OCI-LY3 (cell line): ENCODE measurements around the gene BOD1.

Source experiments
- H2AFZ ChIP-seq: fragments of 200-600, 300-600 bp; shearing (Covaris generic); 2 replicates; pipeline ENCODE4 v1.6.0; 2014; ENCODE audit warnings: antibody characterized with exemption, low read depth, low read length
- H3K27ac ChIP-seq: fragments of 200-600, 300-600 bp; sonication (generic); 2 replicates; pipeline ENCODE4 v1.5.1; 2014; ENCODE audit warnings: mild to moderate bottlenecking, low read length, moderate library complexity, mixed read lengths
- H3K27me3 ChIP-seq: fragments of 200-600, 300-600 bp; sonication (generic); 2 replicates; pipeline ENCODE4 v1.6.1; 2014; ENCODE audit warnings: low read depth, low read length, mixed read lengths
- H3K36me3 ChIP-seq: fragments of 200-600, 300-600 bp; sonication (generic); replicated peaks from 2 replicates; pipeline ENCODE3; 2014; ENCODE audit warnings: low read depth, low read length, mixed read lengths
- H3K4me1 ChIP-seq: fragments of 300-600, 200-600 bp; sonication (generic); 2 replicates; pipeline ENCODE4 v1.6.1; 2014; ENCODE audit warnings: low read length, mixed read lengths
- H3K4me2 ChIP-seq: fragments of 200-600, 300-600 bp; sonication (generic); 2 replicates; pipeline ENCODE4 v1.6.1; 2014; ENCODE audit warnings: low read length, mixed read lengths
- H3K4me3 ChIP-seq: fragments of 300-600, 200-600 bp; sonication (generic); 2 replicates; pipeline ENCODE4 v1.5.1; 2014; ENCODE audit warnings: antibody characterized with exemption, mild to moderate bottlenecking, low read length, moderate library complexity
- H3K79me2 ChIP-seq: fragments of 300-600, 200-600 bp; shearing (Covaris generic); 2 replicates; pipeline ENCODE4 v1.6.1; 2014; ENCODE audit warnings: mild to moderate bottlenecking, low read length, mixed read lengths
- H3K9ac ChIP-seq: fragments of 300-600, 200-600 bp; shearing (Covaris generic); 2 replicates; pipeline ENCODE4 v1.6.0; 2014; ENCODE audit warnings: mild to moderate bottlenecking, low read length, moderate library complexity
- H3K9me3 ChIP-seq: fragments of 200-600, 300-600 bp; shearing (Covaris generic); 2 replicates; pipeline ENCODE4 v1.6.1; 2014; ENCODE audit warnings: low read length, mixed read lengths; ENCODE audit not compliant: insufficient read depth
- H4K20me1 ChIP-seq: fragments of 200-600, 300-600 bp; sonication (generic); 2 replicates; pipeline ENCODE4 v1.6.1; 2016; ENCODE audit warnings: low read length, mixed read lengths; ENCODE audit not compliant: insufficient read depth
- EZH2phosphoT487 ChIP-seq: fragments of 200-600 bp; shearing (Covaris generic); IDR thresholded peaks from 2 replicates; pipeline ENCODE4 v1.6.1; 2018; ENCODE audit warnings: antibody characterized with exemption, mixed run types, low read depth
- TF ChIP-seq, protein P1 (sequence below): fragments of 200-600, 300-600 bp; sonication (generic); IDR thresholded peaks from 2 replicates; pipeline ENCODE4 v1.5.1; 2014; ENCODE audit warnings: antibody characterized with exemption, low read length, low read depth

Gene BOD1

DNA sequence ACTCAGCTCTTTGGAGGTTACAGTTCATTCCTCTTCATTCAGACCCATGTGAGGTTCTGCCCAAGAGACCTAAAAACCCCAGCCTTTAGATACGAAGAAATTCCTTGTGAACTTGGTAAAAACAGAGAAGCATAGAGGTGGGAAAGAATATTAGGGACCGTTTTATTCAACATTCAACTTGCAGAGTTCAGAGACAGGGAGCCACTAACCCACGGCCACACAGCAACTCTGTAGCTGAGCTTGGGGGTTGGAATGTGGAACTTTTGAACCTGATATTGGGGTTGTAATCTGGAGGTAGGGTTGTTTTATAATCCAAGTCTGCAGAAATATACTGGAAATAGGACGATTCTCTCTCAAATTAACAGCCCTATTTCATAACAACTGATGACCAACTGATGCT is 10.8 kb upstream of the BOD1 start:
- H3K9ac ChIP-seq: no peak overlapping the region
- no peaks in the 10 kb centered on the region for H3K36me3 ChIP-seq
- no peak overlapping the region for H3K27ac ChIP-seq
- no peak overlapping the region for H3K4me3 ChIP-seq
- no peaks in the 10 kb centered on the region for H4K20me1 ChIP-seq
- TF ChIP-seq EZH2phosphoT487: no peak
- TF ChIP-seq, protein P1, sequence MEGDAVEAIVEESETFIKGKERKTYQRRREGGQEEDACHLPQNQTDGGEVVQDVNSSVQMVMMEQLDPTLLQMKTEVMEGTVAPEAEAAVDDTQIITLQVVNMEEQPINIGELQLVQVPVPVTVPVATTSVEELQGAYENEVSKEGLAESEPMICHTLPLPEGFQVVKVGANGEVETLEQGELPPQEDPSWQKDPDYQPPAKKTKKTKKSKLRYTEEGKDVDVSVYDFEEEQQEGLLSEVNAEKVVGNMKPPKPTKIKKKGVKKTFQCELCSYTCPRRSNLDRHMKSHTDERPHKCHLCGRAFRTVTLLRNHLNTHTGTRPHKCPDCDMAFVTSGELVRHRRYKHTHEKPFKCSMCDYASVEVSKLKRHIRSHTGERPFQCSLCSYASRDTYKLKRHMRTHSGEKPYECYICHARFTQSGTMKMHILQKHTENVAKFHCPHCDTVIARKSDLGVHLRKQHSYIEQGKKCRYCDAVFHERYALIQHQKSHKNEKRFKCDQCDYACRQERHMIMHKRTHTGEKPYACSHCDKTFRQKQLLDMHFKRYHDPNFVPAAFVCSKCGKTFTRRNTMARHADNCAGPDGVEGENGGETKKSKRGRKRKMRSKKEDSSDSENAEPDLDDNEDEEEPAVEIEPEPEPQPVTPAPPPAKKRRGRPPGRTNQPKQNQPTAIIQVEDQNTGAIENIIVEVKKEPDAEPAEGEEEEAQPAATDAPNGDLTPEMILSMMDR: no peak
- no peaks in the 10 kb centered on the region for H3K79me2 ChIP-seq
- H3K9me3 ChIP-seq: no peaks in the 10 kb centered on the region
- no peak overlapping the region for H2AFZ ChIP-seq
- H3K4me2 ChIP-seq: no peak overlapping the region
- H3K27me3 ChIP-seq: no peaks in the 10 kb centered on the region
- H3K4me1 ChIP-seq: peaks cover 17% of the 10 kb centered on the region

DNA sequence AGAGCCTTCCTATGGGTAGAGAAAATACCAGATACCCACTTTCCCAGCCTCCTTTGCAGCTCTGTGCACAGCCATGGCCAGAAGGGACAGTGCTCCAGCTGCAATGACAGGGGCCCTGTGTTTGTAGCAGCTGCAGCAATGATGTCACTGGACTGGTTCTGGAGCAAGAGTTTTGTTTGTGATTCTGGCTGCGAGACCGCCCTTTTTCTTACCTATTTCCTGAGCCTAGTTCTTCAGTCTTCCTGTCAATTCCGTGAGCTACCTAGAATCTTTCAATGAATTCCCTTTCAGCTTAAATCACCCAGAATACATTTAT is 10.0 kb upstream of the BOD1 start:
- Histone ChIP-seq H3K79me2 (no peaks in the 10 kb centered on the region), H2AFZ (0 out of 2 replicates have a peak overlapping the region, but pooled peaks have one; percentile 42), H3K36me3 (no peaks in the 10 kb centered on the region), H3K4me2 (no peak overlapping the region), H3K9me3 (no peaks in the 10 kb centered on the region), H3K27me3 (no peaks in the 10 kb centered on the region), H3K27ac (no peak overlapping the region), H3K4me3 (no peak overlapping the region), H3K9ac (no peak overlapping the region), H4K20me1 (no peaks in the 10 kb centered on the region), H3K4me1 (peaks cover 17% of the 10 kb centered on the region)
- TF ChIP-seq, protein P1: no peak
- TF ChIP-seq EZH2phosphoT487: no peak

DNA sequence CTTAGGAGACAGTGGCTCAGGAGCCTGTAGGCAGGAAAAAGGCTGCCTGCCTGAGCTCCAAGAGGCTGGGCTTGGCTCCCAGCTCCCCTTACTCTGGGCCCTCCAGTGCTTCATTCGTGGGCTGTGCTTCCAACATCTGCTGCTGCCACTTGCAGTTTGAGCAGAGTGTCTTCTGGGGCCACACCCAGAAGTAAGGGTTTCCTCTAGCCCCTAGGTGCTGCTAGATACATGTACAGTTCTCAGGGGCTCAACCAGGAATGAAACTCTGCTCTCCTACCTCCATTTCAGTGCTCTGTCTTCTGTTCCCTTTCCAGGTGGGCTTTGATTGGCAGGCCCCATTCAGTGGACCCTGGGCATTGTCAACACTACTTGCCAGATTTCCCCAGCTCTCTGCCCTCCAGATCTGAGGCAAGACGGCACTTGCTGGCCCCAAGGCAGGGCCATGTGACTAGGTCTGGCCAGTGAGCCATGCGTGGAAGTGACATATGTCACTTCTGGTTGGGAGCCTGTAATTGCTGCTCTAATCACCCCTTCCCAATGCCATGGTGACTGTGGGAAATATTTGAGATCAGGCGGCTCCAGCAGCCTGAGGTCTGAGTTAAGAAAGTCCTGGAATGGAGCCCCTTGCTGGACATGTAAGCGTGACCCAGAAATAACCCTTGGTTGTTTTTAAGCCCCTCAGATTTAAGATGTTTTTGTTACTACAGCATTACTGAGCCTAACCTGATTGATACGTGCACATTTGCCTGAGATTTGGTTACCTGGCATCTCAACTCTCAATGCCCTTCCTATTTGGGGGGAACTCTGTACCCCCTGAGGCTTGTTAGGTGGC is 9.4 kb upstream of the BOD1 start:
- TF ChIP-seq EZH2phosphoT487: no peak
- TF ChIP-seq, protein P1: peak; percentile 64
- Histone ChIP-seq H3K9ac (no peak overlapping the region), H3K36me3 (no peaks in the 10 kb centered on the region), H2AFZ (peak overlapping the region; percentile 62), H3K4me3 (no peak overlapping the region), H3K4me1 (peaks cover 17% of the 10 kb centered on the region), H3K9me3 (no peaks in the 10 kb centered on the region), H3K27ac (no peak overlapping the region), H3K4me2 (peak overlapping the region; percentile 13), H4K20me1 (no peaks in the 10 kb centered on the region), H3K79me2 (no peaks in the 10 kb centered on the region), H3K27me3 (no peaks in the 10 kb centered on the region)

DNA sequence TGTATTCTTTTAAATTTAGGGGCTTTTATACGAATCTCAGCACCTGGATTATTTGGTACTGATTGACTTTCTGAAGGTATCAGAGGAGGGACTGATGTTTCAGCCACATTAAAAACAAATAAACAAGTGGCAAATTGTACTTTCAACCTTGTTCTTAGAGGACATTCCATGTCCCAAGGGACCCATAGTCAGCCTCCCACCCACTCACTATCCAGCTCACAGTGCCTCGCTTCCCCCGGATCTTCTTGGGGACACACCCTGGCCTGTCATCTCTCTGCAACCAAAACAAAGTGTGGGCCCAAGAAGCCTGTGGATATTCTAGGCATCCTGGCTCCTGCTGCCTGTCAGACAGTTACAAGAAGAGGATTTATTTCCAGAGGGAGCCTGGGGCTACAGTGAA is 8.8 kb upstream of the BOD1 start:
- Histone ChIP-seq H3K27ac (no peak overlapping the region), H3K79me2 (no peaks in the 10 kb centered on the region), H3K27me3 (no peaks in the 10 kb centered on the region), H3K9ac (no peak overlapping the region), H3K9me3 (no peaks in the 10 kb centered on the region), H3K4me2 (peak overlapping the region; percentile 13; the same call in 1 of the 2 replicates), H2AFZ (peak overlapping the region; percentile 62), H4K20me1 (no peaks in the 10 kb centered on the region), H3K4me1 (peaks cover 17% of the 10 kb centered on the region), H3K36me3 (no peaks in the 10 kb centered on the region), H3K4me3 (no peak overlapping the region)
- TF ChIP-seq, protein P1: no peak
